Fibroblast of the aortic adventitia (primary cell): ENCODE data around the gene PLEKHA8. TPM values are rescaled to one million over a fixed set of nuclear protein-coding genes. Genes with fewer than 3 reads are reported as not detected.
"Not testable (repeated sequence)": the region's sequence is repeated elsewhere in the genome, so short reads cannot be mapped to it uniquely, and the experiment has no call there.

Experiments used
- DNase-seq: peaks from one replicate; pipeline ENCODE4 v3.0.0-alpha.2; 2010; ENCODE audit warnings: low read depth
- H3K4me3 ChIP-seq: 2 replicates; pipeline ENCODE4 v1.5.1; 2011; ENCODE audit warnings: low read depth, mild to moderate bottlenecking, control low read depth, low read length, moderate library complexity
- CTCF ChIP-seq: IDR thresholded peaks from 2 replicates; pipeline ENCODE4 v1.5.1; 2011; ENCODE audit warnings: mild to moderate bottlenecking, low read length, control low read depth, inconsistent platforms; ENCODE audit not compliant: insufficient read depth
- total RNA-seq: library from RNA; depleted of rRNA; stranded (reverse); fragments of >200 nt; gene quantifications from 2 replicates; pipeline ENCODE4 v1.2.3, GENCODE V29; 2012; ENCODE audit warnings: low replicate concordance

Gene PLEKHA8
- total RNA-seq, 1 donor: 10.6 TPM

GRCh38 chr7:30088362-30088761 is 60.1 kb downstream of the PLEKHA8 start:
- DNase-seq: no peak
- no peak overlapping the region for H3K4me3 ChIP-seq
- TF ChIP-seq CTCF: no peak

- TF ChIP-seq CTCF: no peak
- DNase-seq: no peak
- no peak overlapping the region for H3K4me3 ChIP-seq
Measured at GRCh38 chr7:30090111-30090510, 61.9 kb downstream of the PLEKHA8 start.

GRCh38 chr7:30091491-30091912 is 63.3 kb downstream of the PLEKHA8 start:
- no peak overlapping the region for H3K4me3 ChIP-seq
- peak; percentile 93 for DNase-seq
- no peak for TF ChIP-seq CTCF

GRCh38 chr7:30091987-30092386 is 63.8 kb downstream of the PLEKHA8 start:
- H3K4me3 ChIP-seq: no peak overlapping the region
- TF ChIP-seq CTCF: no peak
- DNase-seq: no peak

GRCh38 chr7:30093420-30093952 is 65.3 kb downstream of the PLEKHA8 start:
- peak; percentile 76 for DNase-seq
- H3K4me3 ChIP-seq: no peak overlapping the region
- no peak for TF ChIP-seq CTCF

GRCh38 chr7:30098599-30098998 is 70.4 kb downstream of the PLEKHA8 start:
- not testable (repeated sequence) for H3K4me3 ChIP-seq, DNase-seq

- no peak for TF ChIP-seq CTCF
- no peak for DNase-seq
- H3K4me3 ChIP-seq: no peak overlapping the region
Measured at GRCh38 chr7:30102281-30102680, 74.1 kb downstream of the PLEKHA8 start.
